ENCODE results near the gene HCRTR1.

Gene HCRTR1

GRCh38 chr1:31650161-31651088, 32.9 kb downstream of the HCRTR1 start:
- no peak for DNase-seq

DNA sequence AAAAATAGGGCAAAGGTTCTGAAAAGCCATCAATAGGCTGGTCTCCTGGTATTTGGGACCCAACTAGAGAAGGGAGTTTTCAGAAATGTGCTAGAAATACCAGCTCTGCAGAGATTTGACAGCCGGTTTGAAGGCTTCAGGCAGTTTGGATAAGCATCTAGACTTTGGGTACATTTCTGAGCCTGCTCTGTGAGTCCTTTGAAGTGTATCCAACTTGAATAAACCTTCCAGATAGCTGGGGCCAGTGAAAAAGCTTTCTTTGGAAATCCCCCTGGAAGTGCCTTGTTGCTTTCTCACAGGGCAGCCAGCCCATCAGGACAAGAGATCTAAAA, 33.6 kb downstream of the HCRTR1 start:
- no peak for DNase-seq

GRCh38 chr1:31651766-31652165, 34.3 kb downstream of the HCRTR1 start:
- no peak for DNase-seq

GRCh38 chr1:31652891-31653499, 35.5 kb downstream of the HCRTR1 start:
- DNase-seq, result no peak

DNA sequence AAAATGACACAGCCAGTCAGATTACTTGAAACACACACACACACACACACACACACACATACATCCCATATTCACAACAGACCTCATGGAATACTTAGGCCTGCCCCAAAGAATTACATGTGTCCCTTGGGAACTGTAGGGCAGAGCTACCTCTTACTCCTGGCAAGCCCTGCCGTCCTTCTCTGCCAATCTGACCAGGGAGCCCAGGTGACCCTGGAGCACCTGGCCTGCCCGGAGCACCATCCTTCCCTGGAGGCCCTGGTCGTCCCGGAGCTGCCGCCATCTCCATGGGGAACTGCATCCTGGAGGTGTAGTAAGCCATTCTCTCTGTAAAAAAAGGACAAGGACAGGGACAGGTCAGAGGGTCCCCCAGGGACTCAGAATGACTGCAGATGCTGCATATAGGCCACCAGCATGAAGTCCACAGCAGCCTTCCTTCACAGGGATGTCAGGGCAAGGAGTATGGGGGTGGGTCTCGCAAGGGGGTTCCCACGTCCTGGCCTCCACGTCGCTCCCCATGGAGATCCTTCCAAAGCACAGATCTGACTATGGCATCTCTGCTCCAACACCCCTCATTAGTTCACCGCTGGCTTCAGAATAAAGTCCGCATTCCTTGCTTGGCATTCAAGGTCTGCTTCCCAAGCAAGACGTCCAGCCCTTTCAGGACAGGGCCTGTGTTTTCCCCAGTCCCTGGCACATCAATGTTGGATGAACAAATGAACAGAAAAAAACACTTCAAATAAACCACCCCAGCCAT, 36.4 kb downstream of the HCRTR1 start:
- DNase-seq, result no peak

GRCh38 chr1:31654474-31654776, 36.9 kb downstream of the HCRTR1 start:
- DNase-seq, result no peak

DNA sequence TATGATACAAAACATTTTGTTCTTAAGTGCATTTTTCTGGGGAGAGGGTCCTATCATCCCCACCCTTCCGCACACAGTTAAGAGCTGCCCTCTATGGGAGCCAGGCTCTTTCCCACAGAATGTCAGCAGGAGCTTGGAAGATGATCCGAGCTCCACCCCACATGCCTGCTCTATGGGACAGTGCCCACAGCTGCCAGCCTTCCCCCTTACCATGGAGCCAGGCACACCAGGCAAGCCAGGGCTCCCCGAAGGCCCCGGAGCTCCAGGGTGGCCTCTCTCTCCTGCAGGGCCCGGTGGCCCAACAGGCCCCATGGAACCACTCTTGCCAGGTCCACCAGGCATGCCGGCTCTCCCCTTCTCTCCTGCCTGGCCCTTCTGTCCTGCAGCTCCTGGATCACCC, 37.6 kb downstream of the HCRTR1 start:
- DNase-seq, result no peak

DNA sequence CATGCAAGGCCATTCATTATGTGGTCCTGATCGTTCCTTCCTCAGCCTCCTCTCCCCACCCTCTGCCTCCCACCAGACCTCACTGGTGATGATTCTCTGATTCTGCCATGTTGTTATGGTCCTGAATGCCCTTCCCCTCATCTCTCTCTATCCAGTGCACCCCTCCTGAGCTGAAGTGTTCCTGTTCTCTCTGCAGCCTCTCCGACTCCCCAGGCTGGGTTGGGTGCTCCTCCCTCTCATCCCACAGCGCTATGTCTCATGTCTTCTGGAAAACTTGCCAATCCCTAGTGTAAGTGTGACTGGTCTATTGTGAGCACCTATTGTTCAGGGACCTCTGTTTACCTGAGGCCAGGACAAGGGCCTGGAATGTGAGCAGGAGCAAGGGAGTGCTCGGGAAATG, 38.3 kb downstream of the HCRTR1 start:
- DNase-seq, result no peak

GRCh38 chr1:31657020-31657804, 39.7 kb downstream of the HCRTR1 start:
- no peak for DNase-seq

DNA sequence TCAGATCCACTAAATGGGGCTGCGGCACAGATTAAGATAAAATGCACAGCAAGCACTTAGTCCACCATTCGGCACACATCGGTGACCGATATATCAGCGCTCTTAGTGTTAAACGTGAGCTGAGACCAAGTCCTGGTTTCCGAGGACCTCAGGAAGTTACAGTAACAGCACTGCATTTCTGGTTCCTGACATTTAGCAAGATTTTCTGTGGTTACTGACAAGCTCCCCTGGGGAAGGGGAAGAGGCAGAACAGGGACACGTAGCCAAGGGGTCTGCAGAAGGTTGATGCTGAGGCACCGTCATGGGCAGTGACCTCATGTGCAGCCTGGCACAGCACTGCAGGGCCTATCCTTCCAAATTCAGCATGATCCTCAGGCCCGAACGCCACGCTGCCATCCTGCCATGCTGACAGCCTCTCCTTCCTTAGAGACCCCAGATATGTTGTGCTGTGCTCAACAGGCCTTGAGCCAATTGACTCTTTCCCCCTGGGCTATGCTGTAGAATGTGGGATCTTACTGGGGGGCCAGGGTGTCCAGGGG, 40.6 kb downstream of the HCRTR1 start:
- no peak for DNase-seq

- DNase-seq, result no peak
These were observed 41.2 kb downstream of the HCRTR1 start for GRCh38 chr1:31658721-31659120.

DNA sequence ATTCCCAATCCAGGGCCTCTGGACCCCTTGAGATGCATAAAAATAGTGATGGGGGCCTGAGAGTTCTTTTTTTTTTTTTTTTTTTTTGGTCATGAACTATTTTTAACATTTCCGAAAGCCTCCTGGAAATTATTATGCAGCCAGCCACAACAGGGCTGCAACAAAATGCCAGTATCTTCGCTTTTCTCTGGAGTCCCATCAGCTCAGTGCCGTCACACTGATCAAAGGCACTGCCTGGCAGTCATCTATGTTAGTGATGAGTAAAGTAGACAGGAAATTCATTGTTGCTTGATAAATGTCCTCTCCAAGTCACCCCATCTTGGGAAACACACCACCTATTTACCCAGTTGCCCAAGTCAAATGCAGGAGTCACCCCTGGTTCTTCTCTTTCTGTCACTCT, 42.4 kb downstream of the HCRTR1 start:
- DNase-seq, result no peak

- no peak for DNase-seq
These were observed 43.5 kb downstream of the HCRTR1 start for GRCh38 chr1:31660871-31661455.

DNA sequence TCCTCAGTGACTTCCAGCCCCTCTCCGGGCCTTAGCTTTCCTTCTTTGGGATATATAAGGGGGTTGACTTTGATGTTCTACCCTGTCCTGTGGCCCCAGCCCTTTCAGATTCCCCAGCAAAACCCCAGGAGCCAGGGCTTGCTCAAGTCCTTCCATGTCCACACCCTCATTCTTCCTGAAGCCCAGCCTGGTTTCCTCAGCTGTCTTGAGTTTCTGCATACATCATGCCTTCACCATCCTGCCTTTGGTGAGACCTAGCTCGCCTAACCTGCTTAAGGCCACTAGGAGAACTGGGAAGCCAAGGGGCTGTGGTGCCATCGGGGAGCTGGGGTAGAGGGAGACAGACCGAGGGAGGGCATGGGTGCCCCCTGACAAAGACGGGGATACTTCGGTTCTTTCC, 44.4 kb downstream of the HCRTR1 start:
- DNase-seq, result no peak

DNA sequence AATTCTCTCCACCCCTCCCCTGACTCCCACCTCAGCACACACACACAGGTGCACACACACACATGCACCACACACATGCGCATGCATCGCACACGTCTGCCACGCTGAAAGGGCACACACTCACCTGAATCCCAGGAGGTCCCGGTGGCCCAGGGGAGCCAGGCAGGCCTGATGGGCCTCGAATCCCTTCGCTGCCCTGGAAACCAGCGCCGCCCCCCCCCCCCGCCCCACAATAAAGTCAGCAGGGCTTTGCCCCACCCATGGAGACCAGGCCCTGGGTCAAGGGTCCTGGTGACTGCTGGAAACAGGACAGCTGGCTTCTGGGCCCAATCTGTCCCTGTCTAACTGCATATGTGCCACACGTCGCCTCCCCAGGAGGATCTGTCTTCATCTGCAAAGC, 45.0 kb downstream of the HCRTR1 start:
- no peak for DNase-seq

GRCh38 chr1:31663622-31664452, 46.3 kb downstream of the HCRTR1 start:
- DNase-seq, result peak; percentile 70

- no peak for DNase-seq
These were observed 47.0 kb downstream of the HCRTR1 start for GRCh38 chr1:31664528-31664927.

DNA sequence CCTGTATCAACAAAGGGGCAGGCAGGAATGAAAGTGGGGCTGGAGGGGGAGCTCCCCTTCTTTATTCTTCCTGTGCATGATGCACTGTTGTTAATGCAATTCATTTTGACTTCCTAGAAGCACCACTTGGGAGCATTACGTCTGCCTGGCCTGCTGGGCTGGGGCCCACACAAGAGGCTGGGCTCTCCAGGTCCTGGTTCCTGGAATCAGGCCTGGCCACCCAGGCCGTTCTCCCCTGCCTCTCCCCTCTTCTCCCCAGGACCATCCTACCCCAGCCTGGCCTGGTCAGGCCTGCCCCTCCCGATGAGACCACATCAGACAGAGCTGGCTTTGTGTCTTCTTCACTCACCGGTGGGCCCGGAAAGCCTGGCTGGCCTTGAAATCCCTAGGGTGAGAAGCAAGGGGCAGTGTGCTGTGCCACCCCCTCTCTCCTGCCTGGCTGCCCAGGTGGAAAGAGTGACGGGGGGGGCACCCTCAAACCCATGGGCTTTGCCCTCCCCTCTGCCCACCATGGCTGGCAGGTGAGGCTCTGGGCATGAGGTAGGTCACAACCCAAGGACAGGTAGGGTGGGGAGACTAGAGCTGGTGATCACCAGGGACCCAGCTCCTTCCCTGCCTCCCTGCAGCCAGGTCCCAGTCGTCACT, 47.9 kb downstream of the HCRTR1 start:
- DNase-seq, result no peak

- no peak for DNase-seq
These were observed 48.9 kb downstream of the HCRTR1 start for GRCh38 chr1:31666263-31666963.

- no peak for DNase-seq
These were observed 49.7 kb downstream of the HCRTR1 start for GRCh38 chr1:31667065-31667785.
